Epithelial cell of proximal tubule (primary cell): ENCODE data around the gene WBP1L. TPM values are rescaled to one million over a fixed set of nuclear protein-coding genes. Genes with fewer than 3 reads are reported as not detected.

Experiments
- DNase-seq: peaks from one replicate; pipeline ENCODE4 v3.0.0-alpha.2; 2011; ENCODE audit warnings: low read depth
- H3K4me3 ChIP-seq: 2 replicates; pipeline ENCODE4 v1.5.1; 2011; ENCODE audit warnings: low read depth, mild to moderate bottlenecking, low read length
- total RNA-seq: library from RNA; depleted of rRNA; stranded (reverse); fragments of >200 nt; gene quantifications from 2 replicates; pipeline ENCODE4 v1.2.3, GENCODE V29; 2015
- TF ChIP-seq, protein P1 (sequence below): conservative IDR thresholded peaks from 2 replicates; pipeline ENCODE4 v1.5.1; 2012; ENCODE audit warnings: low read depth, mild to moderate bottlenecking, low read length

WBP1L gene
- total RNA-seq, 1 donor from 2014 or later: 18.4 TPM

DNA sequence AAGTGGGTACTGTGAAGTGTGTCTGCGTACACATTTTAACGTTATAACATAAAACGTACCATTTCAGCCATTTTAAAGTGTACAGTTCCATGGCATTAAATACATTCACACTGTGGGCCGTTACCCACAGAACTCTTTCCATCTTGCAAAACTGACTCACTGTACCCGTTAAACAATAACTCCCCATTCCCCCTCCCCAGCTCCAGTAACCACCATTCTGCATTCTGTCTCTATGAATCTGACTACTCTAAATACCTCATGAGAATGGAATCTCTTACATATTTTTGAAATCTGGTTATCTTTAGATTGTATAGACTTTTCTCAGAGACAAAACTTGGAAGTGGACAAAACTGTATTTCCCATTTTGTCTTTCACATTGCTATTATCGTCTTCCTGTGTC is 38.8 kb upstream of the WBP1L start:
- DNase-seq: no peak
- no peak overlapping the region for H3K4me3 ChIP-seq
- TF ChIP-seq, protein P1, sequence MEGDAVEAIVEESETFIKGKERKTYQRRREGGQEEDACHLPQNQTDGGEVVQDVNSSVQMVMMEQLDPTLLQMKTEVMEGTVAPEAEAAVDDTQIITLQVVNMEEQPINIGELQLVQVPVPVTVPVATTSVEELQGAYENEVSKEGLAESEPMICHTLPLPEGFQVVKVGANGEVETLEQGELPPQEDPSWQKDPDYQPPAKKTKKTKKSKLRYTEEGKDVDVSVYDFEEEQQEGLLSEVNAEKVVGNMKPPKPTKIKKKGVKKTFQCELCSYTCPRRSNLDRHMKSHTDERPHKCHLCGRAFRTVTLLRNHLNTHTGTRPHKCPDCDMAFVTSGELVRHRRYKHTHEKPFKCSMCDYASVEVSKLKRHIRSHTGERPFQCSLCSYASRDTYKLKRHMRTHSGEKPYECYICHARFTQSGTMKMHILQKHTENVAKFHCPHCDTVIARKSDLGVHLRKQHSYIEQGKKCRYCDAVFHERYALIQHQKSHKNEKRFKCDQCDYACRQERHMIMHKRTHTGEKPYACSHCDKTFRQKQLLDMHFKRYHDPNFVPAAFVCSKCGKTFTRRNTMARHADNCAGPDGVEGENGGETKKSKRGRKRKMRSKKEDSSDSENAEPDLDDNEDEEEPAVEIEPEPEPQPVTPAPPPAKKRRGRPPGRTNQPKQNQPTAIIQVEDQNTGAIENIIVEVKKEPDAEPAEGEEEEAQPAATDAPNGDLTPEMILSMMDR: no peak

GRCh38 chr10:102705531-102705930 is 38.2 kb upstream of the WBP1L start:
- TF ChIP-seq, protein P1: no peak
- H3K4me3 ChIP-seq: no peak overlapping the region
- no peak for DNase-seq

DNA sequence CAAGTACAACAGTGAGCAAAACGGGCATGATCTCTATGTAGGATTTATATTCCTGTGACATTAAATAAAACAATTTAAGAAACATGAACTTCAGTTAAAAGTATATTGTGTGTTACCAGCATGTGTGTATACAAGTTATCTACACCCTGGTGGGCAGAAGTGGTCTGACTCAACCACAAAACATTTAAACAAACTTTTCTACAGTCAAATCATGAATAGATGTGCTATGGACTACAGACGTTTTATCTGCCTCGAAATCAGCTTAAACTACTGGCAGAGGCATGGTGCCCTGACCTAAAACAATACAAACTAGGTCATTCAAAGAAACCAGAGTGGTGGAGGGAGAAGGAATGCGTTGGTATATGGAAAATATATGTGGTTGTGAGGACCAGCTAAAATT is 33.1 kb upstream of the WBP1L start:
- TF ChIP-seq, protein P1: no peak
- H3K4me3 ChIP-seq: no peak overlapping the region
- no peak for DNase-seq

- TF ChIP-seq, protein P1: no peak
- H3K4me3 ChIP-seq: no peak overlapping the region
- DNase-seq: no peak
These were observed 31.7 kb upstream of the WBP1L start for GRCh38 chr10:102712089-102712488.

- no peak for DNase-seq
- H3K4me3 ChIP-seq: peak overlapping the region; percentile 99
- TF ChIP-seq, protein P1: no peak
These were observed 30.8 kb upstream of the WBP1L start for GRCh38 chr10:102712843-102713538.

DNA sequence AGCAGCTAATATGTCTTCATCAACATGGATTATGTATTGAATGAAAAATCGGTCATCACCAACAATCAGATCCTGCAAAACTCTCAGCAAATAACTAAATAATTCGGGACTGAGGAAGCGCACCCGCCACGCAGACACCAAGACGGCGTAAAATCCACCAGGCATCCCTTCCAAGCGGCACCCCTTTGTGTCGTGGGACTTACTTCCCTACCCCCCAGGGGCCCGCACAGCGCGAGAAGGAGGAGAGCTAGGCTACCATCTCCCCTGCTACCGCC is 30.3 kb upstream of the WBP1L start:
- H3K4me3 ChIP-seq: peak overlapping the region; percentile 99
- no peak for DNase-seq
- TF ChIP-seq, protein P1: no peak

DNA sequence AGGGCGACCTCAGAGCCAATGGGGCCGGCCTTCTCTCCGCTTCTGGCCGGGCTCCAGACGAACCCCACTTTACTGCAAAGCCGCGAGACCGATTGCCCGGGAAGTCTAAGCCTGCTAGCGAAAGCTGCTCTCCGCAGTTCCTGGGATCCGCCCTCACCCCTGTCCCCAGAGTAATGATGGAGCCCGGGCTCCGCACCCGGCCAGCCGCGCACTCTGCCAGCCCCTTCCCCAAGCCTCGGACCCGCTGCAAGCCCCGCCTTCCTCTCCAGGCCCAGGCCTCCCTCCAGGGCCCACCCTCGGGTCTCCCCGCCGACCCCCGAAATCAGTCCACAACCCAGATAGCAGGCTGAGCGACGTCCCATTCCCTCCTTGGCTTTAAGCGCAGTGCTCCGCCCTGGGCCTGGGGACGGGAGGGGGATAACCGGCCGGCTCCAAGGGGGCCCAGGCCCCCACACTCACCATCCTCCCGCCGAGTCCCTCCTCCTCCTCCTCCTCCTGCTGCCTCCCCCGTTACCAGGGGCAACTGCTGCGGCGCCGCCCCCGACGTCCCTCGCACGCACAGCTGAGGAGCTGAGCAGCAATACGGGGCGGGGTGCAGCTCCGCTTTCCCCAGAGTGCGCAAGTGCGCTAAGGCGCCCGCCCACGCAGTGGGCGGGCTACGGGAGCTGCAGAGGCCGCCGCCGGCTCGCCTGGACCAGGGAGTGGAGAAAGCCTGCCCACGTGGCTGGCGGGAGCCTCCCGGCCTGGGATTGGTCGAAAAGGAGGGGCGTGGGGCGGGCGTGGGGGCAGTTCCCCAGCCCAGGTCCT is 29.7 kb upstream of the WBP1L start, which contains the start of gene ARL3:
TSS of gene ARL3 (minus strand) at position 584 of the 807 bp plus-strand sequence. CDS start at position 462, 122 bp downstream.
- H3K4me3 ChIP-seq: peak within 1 kb of the TSS; percentile 99
- DNase-seq: no peak
- TF ChIP-seq, protein P1: peak; percentile 44
